ENCODE measurements around the gene ADAMTSL3.
"Not testable (repeated sequence)": the region's sequence is repeated elsewhere in the genome, so short reads cannot be mapped to it uniquely, and the experiment has no call there.

ADAMTSL3 gene

DNA sequence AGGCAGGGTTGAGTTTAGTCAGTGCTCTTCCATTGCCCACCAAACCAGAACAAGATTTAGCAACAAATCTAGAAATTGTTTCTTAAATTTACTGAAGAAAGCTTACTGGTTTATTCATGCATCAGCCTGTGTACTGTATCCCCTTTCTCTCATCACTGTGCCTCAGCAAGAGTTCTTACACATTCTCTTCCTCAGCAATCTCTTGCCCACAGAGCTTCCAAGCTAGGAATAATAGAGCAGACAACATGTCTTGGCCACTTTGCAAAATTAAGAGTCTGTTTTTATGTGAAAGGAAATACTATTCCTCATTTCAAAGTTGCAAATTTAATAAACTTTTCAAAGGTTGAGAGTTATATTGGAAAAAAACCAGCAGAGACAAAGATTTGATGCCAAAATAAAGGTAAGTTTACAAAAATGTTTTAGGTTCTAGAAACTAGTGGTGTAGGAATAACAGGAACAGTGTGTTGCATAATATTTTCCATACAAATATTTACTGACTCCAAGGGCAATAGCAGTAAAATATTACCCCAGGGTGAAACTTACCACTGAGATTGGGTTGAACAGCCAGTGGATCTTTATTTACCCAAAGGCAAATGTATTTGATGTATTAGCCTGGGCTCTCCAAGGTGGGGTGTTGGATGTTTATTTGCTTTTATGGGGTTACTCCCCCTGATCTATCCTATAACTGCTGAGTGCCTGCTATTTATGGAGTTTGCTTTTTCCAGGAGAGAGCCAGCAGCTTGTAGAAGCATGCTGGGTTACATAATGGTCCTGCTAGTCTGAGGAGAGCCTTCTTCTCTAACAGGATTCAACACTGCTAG is 276.7 kb downstream of the ADAMTSL3 start:
- DNase-seq (ENCODE audit: low read depth) = no peak
- H3K4me3 ChIP-seq (ENCODE audit: low read depth, low read length) = no peak overlapping the region

- no peak for DNase-seq (ENCODE audit: low read depth)
- H3K4me3 ChIP-seq (ENCODE audit: low read depth, low read length) = no peak overlapping the region
Measured at GRCh38 chr15:83935774-83936173, 281.9 kb downstream of the ADAMTSL3 start.

GRCh38 chr15:83940136-83940535 is 286.2 kb downstream of the ADAMTSL3 start:
- H3K4me3 ChIP-seq (ENCODE audit: low read depth, low read length) = no peak overlapping the region
- DNase-seq (ENCODE audit: low read depth) = no peak

GRCh38 chr15:83943043-83943442 is 289.1 kb downstream of the ADAMTSL3 start:
- no peak overlapping the region for H3K4me3 ChIP-seq (ENCODE audit: low read depth, low read length)
- no peak for DNase-seq (ENCODE audit: low read depth)

- DNase-seq (ENCODE audit: low read depth) = peak; percentile 45
- H3K4me3 ChIP-seq (ENCODE audit: low read depth, low read length) = no peak overlapping the region
Measured at GRCh38 chr15:83943849-83944404, 290.0 kb downstream of the ADAMTSL3 start.

DNA sequence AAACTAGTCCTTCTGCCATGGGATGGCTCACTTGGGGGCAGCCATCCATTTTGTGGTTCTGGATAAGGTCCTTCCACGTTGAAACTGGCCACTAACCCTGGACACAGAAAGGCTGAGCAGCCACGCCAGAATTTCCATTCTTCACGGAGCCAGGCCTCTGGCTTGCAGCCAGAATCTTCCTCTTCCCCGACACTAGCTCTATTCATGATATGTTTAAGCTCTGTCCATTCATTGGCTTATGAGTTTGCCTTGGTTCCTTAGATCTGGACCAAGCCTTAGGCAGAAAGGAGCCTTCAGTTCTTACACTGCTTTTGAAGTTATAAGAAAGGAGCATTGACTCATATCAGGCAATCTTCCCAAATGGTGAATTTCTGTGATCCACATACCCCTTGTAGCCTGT is 293.2 kb downstream of the ADAMTSL3 start:
- DNase-seq (ENCODE audit: low read depth) = no peak

DNA sequence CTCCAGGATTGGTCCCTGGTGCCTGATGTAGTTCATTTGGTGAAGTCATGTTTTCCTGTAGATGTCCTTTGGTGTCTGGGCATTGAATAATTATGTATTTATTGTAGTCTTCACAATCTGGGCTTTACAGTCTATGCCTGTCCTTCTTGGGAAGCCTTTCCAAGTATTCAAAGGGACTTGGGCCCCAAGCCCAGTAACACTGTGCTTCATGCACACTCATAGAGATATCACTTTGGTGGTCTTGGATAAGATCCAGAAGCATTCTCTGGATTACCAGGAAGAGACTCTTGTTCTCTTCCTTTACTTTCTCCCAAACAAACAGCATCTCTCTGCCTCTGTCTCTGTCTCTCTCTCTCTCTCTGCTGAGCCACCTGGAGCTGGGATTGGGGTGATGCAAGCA is 300.6 kb downstream of the ADAMTSL3 start:
- no peak for DNase-seq (ENCODE audit: low read depth)
- no peak overlapping the region for H3K4me3 ChIP-seq (ENCODE audit: low read depth, low read length)

More for the DNA sequence above, 293.2 kb downstream of the ADAMTSL3 start:
- no peak overlapping the region for H3K4me3 ChIP-seq (ENCODE audit: low read depth, low read length)

DNA sequence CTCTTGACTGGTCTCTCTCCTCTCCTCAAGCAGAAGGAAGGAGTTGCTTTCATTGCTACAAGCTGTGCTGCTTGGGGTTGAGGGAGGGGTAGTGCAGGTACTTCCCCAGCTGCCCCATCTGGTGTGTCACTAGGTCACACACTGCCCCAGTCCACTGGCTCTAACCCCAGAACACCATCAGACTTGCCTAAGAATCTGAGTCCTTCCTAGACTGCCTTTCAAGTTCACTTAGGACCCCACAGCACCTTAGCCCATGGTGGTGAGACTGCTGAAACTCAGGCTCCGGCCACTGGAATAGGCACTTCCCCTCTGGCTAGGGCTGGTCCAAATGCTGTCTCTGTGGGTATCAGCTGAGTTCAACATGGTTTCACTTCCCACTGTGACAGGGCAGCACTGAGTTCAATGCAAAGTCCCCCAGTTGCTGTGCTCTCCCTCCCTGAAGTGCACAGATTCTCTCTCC is 301.9 kb downstream of the ADAMTSL3 start:
- DNase-seq (ENCODE audit: low read depth) = no peak
- no peak overlapping the region for H3K4me3 ChIP-seq (ENCODE audit: low read depth, low read length)

GRCh38 chr15:83956887-83957286 is 303.0 kb downstream of the ADAMTSL3 start:
- DNase-seq (ENCODE audit: low read depth) = no peak
- no peak overlapping the region for H3K4me3 ChIP-seq (ENCODE audit: low read depth, low read length)

- H3K4me3 ChIP-seq (ENCODE audit: low read depth, low read length) = no peak overlapping the region
- DNase-seq (ENCODE audit: low read depth) = no peak
Measured at GRCh38 chr15:83959477-83959876, 305.6 kb downstream of the ADAMTSL3 start.

DNA sequence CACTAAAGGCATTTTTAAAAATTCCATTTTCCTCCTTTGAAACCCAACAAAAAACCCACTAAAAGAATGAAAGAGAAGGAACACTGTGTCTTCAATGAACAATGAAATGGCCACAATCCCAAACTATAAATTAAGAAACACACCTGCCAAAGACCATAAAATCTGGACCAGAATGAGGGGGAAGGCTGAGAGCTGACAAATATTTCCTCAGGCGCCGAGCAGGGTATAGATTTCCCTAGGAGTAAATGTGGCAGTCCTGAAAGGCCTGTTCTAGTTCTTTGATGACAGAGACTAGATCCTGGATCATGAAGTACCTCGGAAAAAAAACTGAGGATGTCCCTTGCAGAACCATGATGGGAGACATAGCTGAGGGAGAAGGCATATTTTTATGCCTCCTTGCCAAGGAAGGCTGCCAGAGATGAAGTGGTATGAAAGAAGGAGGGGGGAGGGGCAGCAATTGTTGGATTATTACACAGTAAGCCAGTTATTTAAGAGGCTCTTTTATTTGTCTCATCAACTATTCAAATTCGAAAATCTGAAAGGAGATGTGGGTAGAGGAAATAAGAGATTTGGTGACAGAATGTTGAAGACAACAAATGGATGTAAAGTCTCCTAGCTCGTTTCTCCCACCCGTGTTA is 306.4 kb downstream of the ADAMTSL3 start:
- DNase-seq (ENCODE audit: low read depth) = no peak
- no peak overlapping the region for H3K4me3 ChIP-seq (ENCODE audit: low read depth, low read length)

GRCh38 chr15:83961311-83961710 is 307.4 kb downstream of the ADAMTSL3 start:
- H3K4me3 ChIP-seq (ENCODE audit: low read depth, low read length) = no peak overlapping the region
- no peak for DNase-seq (ENCODE audit: low read depth)

- not testable (repeated sequence) for DNase-seq (ENCODE audit: low read depth)
Measured at GRCh38 chr15:83964967-83965366, 311.0 kb downstream of the ADAMTSL3 start.

DNA sequence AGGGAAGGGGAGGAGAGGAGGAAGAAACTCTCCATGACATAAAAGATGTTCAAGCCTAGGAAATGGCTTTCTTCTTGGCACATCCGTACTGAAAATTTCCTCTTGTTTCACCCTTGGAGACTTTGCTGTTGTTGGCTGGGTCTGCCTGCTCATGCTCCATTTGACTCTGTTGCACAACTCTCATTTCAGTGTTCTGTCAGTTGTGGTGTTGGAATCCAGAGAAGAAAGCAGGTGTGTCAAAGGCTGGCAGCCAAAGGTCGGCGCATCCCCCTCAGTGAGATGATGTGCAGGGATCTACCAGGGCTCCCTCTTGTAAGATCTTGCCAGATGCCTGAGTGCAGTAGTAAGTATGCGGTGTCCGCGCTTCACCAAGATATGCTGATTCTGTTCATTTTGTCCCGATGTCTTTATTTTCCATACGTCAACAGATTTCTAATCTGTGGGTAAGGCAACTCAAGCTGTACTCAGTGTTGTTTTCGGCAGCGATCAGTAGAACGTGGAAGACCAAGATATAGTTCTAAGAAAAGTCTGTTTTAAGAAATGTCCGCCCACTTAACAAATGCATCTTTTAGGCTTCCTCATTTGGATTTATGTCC is 316.5 kb downstream of the ADAMTSL3 start:
- DNase-seq (ENCODE audit: low read depth) = peak; percentile 6
- H3K4me3 ChIP-seq (ENCODE audit: low read depth, low read length) = no peak overlapping the region

More at GRCh38 chr15:83964967-83965366, 311.0 kb downstream of the ADAMTSL3 start:
- not testable (repeated sequence) for H3K4me3 ChIP-seq (ENCODE audit: low read depth, low read length)

DNA sequence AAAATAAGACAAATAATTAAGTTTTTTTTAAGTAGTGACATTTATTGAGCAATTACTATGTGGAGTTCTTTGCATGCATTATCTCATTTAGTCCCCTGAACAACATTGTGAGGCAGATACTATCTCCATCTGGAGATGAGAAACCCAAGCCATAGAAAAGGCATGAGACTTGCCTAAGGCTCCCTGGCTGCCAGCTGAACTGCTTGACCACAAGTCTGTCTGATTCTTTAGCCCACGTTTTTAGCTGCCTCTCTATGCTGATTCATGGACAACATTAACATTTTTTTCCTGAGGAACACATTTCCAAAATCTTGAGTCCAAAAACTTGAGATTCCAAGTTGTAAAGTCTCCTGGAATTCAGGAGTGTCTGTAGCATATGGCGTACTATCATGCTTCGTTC is 318.1 kb downstream of the ADAMTSL3 start:
- H3K4me3 ChIP-seq (ENCODE audit: low read depth, low read length) = no peak overlapping the region
- no peak for DNase-seq (ENCODE audit: low read depth)

DNA sequence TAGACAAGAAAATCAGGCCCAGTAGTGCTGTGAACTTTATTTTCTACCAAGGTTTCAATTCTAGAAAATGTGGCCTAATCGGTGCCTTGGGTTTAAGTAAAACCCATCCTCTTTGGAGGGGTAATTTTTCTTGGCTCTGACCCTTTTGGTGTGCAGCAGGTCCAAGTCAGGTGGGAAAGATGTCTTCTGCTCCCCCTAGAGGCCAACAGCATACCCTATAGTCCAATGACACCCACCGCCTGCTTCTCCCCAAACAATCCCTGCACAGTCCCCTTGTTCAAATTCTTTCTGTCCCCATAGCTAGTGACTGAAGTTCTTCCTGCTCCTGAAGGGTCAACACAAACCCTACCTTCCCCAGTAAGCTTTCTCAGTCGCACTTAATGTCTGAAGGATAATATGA is 319.9 kb downstream of the ADAMTSL3 start:
- H3K4me3 ChIP-seq (ENCODE audit: low read depth, low read length) = no peak overlapping the region
- no peak for DNase-seq (ENCODE audit: low read depth)

DNA sequence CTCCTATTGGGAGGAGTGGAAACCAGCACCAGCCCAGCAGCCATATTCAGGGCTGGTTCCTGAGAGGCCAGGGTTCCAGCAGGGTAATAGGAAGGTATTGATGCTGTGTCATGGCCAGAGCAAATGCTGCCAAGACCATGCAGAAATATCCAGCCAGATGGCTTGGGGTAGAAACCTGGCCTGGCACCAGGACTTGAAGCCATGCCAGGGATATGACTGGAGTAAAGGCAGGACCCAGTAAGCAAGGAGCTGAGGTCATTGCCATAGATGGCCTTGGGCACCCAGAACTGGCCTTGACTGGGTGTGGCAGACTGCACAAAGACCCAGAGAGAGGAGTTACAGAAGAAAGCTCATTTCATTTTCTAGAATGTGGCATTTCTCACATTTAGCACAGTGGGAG is 324.1 kb downstream of the ADAMTSL3 start:
- no peak for DNase-seq (ENCODE audit: low read depth)
- no peak overlapping the region for H3K4me3 ChIP-seq (ENCODE audit: low read depth, low read length)

DNA sequence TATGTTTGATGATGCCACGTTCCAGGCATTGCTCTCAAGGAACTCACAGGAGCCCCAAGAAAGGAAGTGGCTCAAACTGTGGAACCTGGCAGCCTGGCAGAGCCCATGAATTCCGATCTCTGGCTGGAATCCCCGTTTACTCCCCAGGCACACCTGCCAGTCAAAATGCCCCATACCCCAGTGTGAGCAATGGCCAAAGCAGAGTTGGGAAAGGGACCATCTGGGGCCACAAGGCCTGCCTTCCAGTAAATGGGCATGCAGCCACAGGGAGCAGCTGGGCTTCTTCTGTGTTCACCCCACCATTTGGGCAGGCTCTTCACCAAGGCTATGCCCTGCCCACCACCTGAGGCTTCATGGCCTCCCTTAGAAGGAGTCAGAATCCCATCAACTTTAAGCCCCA is 324.7 kb downstream of the ADAMTSL3 start:
- DNase-seq (ENCODE audit: low read depth) = no peak
- no peak overlapping the region for H3K4me3 ChIP-seq (ENCODE audit: low read depth, low read length)

DNA sequence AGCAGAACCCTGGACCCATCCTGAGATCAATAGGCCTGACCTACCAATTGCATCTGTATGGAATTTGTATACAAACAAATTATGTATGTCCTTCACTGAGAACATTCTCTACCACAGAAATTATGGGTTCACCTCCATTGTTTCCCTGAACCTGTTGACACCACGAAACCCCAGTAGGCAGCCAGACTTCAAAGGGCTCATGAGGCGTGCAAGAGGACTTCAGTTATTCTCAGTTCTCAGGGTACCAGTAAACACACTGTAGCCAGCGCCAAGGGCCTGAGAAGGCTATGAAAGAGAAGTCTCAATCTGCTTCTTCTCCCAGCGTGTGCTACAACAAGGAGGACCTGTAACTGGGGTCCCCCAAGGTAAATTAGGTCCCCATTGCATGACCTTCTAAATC is 326.7 kb downstream of the ADAMTSL3 start:
- DNase-seq (ENCODE audit: low read depth) = no peak
- no peak overlapping the region for H3K4me3 ChIP-seq (ENCODE audit: low read depth, low read length)

GRCh38 chr15:83982748-83983147 is 328.8 kb downstream of the ADAMTSL3 start:
- no peak overlapping the region for H3K4me3 ChIP-seq (ENCODE audit: low read depth, low read length)
- DNase-seq (ENCODE audit: low read depth) = no peak

Data from skeletal muscle cell (primary cell).